BLaER1 (cell line): ENCODE results near the gene SPOP.

Experiments
- H3K27ac ChIP-seq: shearing (Covaris generic); formaldehyde crosslinking; 2 replicates; pipeline ENCODE4 v1.8.1; 2022
- H3K27me3 ChIP-seq: shearing (Covaris generic); formaldehyde crosslinking; 2 replicates; pipeline ENCODE4 v1.8.1; 2022
- H3K36me3 ChIP-seq: shearing (Covaris generic); formaldehyde crosslinking; 2 replicates; pipeline ENCODE4 v1.8.1; 2022
- H3K4me1 ChIP-seq: shearing (Covaris generic); formaldehyde crosslinking; 2 replicates; pipeline ENCODE4 v1.8.1; 2022
- H3K4me2 ChIP-seq: shearing (Covaris generic); formaldehyde crosslinking; 2 replicates; pipeline ENCODE4 v1.8.1; 2022
- H3K4me3 ChIP-seq: shearing (Covaris generic); formaldehyde crosslinking; 2 replicates; pipeline ENCODE4 v1.8.1; 2022
- H3K9ac ChIP-seq: shearing (Covaris generic); formaldehyde crosslinking; 2 replicates; pipeline ENCODE4 v1.8.1; 2022
- H3K9me3 ChIP-seq: shearing (Covaris generic); formaldehyde crosslinking; 2 replicates; pipeline ENCODE4 v1.8.1; 2022
- H4K20me1 ChIP-seq: shearing (Covaris generic); formaldehyde crosslinking; 2 replicates; pipeline ENCODE4 v1.8.1; 2022
- Cebpa-rat ChIP-seq: shearing (Covaris generic); IDR thresholded peaks from 2 replicates; pipeline ENCODE4 v1.8.1; 2022

SPOP gene

DNA sequence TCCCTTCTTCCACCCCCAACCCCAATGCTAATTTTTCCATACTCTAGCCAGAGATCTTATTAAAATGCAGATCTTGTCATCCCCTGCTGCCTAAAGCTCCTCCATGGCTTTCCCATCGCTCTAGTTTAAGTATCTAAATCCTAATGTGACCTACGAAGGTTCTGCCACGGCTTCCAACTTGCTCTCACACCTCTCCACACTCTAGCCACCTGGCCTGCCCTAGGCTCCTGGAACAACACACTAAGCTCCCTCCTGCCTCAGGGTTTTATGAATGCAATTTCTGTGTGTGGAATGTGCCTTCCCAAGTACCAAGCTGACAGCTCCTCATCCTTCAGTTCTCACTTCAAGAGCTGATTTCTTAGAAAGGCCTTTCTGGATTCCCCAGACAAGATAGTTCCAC lies 85.6 kb downstream of the SPOP start:
- Histone ChIP-seq H3K4me2 (no peak overlapping the region), H3K9me3 (no peaks in the 10 kb centered on the region), H3K9ac (no peak overlapping the region), H3K27ac (no peak overlapping the region), H3K27me3 (no peaks in the 10 kb centered on the region), H3K4me3 (no peak overlapping the region), H3K4me1 (no peaks in the 10 kb centered on the region), H4K20me1 (no peaks in the 10 kb centered on the region), H3K36me3 (peaks cover 60% of the 10 kb centered on the region)
- no peak for TF ChIP-seq Cebpa-rat

DNA sequence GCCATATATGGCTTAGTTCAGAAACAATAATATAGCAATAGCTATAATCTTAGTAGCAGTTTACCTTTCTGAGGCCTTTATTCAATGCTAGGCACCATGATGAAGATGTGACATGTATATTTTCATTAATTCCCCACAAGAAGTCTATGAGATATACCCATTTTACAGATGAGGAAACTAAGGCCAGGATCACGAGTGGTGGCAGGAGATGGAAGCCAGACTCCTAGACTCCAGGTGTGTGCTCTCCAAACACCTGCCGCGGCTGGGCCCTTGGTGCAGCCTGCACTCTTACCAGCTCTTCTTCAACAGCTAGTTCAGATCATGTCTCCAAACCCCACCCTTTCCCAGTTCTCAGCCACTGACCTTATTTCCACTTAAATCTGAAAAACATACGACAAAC lies 87.0 kb downstream of the SPOP start:
- Histone ChIP-seq H3K36me3 (peaks cover 46% of the 10 kb centered on the region), H4K20me1 (no peaks in the 10 kb centered on the region), H3K9ac (no peak overlapping the region), H3K4me2 (no peak overlapping the region), H3K4me1 (no peaks in the 10 kb centered on the region), H3K27ac (no peak overlapping the region), H3K9me3 (no peaks in the 10 kb centered on the region), H3K4me3 (no peak overlapping the region), H3K27me3 (no peaks in the 10 kb centered on the region)
- no peak for TF ChIP-seq Cebpa-rat

DNA sequence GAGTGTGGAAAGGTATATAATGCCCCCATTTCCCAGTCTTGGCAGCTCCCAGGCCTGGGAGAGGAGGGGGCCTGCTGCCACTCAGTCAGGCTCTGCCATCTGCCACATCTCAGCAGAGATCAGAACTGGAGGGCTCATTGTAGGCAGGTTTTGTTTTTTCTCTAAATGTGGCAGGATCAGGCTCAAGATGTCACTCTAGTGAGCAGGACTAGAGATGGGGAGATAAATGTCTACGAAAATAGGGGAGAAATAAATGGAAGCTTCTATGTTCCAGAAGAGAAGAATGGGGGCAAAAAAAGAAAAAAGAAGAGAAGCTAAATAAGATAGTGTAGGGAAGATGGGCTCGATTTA lies 88.3 kb downstream of the SPOP start:
- Histone ChIP-seq H3K4me3 (no peak overlapping the region), H3K27ac (no peak overlapping the region), H4K20me1 (no peaks in the 10 kb centered on the region), H3K4me1 (no peaks in the 10 kb centered on the region), H3K4me2 (no peak overlapping the region), H3K36me3 (peaks cover 33% of the 10 kb centered on the region), H3K9ac (no peak overlapping the region), H3K9me3 (no peaks in the 10 kb centered on the region), H3K27me3 (no peaks in the 10 kb centered on the region)
- TF ChIP-seq Cebpa-rat = no peak

DNA sequence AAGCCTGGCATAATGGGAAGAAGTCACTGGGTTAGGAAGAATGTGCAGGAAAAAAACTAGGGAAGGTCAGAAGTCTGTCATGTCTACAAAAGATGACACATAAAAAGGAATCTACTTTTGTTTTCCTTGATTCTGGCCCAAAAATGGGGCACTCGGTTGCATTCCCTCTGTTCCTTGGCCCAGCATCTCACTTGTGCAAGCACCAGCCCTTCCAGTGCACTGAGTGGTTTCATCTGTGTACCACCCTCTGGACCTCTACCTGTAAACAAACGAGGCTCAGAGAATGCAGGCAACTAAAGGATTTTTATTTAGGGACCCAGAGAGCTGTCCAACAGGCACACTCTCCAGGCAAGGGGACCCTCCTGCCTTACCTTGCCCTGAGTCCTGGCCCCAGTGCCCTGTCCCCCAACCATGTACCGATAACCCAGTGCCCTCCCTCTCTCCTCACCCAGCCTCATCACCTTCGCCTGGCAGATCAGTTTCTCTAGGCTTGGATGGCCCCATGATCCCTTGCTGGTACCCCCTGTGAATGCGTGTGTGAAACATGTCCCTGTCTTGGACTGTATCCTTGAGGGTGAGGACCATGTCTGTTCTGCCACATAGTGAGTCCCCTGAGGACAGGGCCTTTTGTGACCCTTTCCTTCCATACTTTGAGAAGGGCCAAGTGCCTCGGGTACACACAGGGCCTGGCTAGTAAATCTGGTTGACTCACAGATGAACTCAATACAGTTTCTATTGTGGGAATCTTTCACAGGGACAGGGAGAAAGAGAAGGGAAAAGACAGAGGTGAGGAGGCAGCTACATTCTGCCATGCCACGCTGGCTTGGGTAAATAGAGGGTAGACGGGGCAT lies 88.9 kb downstream of the SPOP start:
- Histone ChIP-seq H3K9me3 (no peaks in the 10 kb centered on the region), H4K20me1 (no peaks in the 10 kb centered on the region), H3K4me3 (no peak overlapping the region), H3K4me2 (no peak overlapping the region), H3K27ac (no peak overlapping the region), H3K4me1 (no peaks in the 10 kb centered on the region), H3K9ac (no peak overlapping the region), H3K36me3 (peaks cover 27% of the 10 kb centered on the region), H3K27me3 (no peaks in the 10 kb centered on the region)
- TF ChIP-seq Cebpa-rat = no peak

DNA sequence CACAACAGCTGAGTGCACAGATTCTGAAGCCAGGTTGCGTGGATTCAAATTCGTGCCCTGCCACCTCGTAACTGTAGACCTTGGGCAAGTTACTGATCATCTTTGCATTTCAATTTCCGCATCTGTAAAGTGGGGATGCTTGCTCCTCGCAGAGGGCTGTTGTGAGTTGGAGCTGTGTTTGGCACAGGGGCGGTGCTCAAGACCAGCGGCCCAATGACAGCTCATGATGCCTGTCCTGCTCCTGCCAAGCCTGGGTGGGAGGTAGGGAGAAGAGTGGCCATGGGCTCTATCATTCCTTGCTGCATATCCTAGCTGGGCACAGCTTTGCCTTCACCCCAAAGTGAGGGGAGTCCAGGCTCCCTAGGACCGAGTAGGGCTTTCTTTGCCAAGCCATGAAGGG lies 89.6 kb downstream of the SPOP start:
- no peak for TF ChIP-seq Cebpa-rat
- no peak overlapping the region for H3K4me3 ChIP-seq
- no peak overlapping the region for H3K27ac ChIP-seq
- H4K20me1 ChIP-seq = no peaks in the 10 kb centered on the region
- H3K36me3 ChIP-seq = peaks cover 20% of the 10 kb centered on the region
- H3K27me3 ChIP-seq = no peaks in the 10 kb centered on the region
- H3K9ac ChIP-seq = no peak overlapping the region
- no peaks in the 10 kb centered on the region for H3K9me3 ChIP-seq
- no peak overlapping the region for H3K4me2 ChIP-seq
- H3K4me1 ChIP-seq = no peaks in the 10 kb centered on the region

DNA sequence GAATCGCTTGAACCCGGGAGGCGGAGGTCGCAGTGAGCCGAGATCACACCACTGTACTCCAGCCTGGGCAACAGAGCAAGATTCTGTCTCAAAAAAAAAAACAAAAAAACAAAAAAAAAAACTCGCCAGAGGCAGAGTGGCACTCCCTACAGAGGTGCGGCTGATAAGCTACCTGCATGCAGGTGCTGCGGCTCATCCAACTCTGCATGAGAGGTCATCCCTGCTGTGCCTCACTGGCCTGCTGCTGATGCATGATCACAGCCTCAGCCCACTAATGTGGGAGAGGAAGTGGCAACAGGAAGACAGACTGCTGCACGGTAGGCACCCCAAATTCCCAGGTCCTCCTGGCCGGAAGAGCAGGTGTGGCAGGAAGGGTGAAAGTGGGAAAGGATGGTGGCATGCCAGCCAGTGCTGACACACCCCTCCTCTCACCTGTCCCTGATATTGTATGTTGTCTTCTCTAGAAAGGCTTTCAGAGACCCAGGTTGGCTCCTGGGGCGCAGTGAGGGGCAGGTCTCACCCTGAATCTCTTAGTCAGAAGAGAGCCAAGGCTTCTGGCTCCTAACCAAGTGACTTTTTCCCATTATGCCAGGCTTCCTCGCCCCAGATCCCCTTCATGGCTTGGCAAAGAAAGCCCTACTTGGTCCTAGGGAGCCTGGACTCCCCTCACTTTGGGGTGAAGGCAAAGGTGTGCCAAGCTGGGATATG lies 90.4 kb downstream of the SPOP start:
- Histone ChIP-seq H3K27ac (no peak overlapping the region), H4K20me1 (no peaks in the 10 kb centered on the region), H3K9ac (no peak overlapping the region), H3K4me1 (no peaks in the 10 kb centered on the region), H3K4me3 (no peak overlapping the region), H3K9me3 (no peaks in the 10 kb centered on the region), H3K27me3 (no peaks in the 10 kb centered on the region), H3K36me3 (peaks cover 13% of the 10 kb centered on the region), H3K4me2 (no peak overlapping the region)
- TF ChIP-seq Cebpa-rat = no peak

DNA sequence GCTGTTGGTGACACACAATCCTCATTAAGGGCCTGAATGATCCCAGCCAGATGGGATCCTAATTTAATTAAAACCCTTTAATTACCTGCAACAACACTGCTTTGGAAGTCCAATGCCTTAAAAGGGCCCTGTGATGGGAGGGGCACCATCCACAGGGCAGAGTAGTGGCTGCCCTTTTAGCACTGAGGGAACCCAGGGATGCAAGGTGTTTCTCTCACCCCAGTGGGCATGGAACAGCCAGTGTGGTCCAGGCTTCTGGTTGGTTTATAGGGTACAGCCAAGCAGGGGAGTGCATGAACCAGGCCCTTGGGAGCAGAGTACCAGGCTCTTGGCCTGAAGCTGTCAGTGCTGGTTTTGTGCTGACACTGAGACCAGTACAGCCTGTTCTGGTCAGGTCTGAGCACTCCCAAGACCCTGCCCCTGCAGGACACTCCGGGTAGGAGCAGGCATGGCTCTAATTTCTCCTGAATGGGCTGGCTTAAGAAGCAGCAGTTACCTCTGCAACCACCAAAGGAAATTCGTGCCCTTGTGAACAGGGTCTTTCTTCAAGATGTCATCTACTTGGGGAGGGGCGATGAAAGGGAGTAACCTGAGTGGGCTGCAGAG lies 92.4 kb downstream of the SPOP start:
- Histone ChIP-seq H3K9ac (no peak overlapping the region), H3K4me2 (no peak overlapping the region), H3K27me3 (no peaks in the 10 kb centered on the region), H3K27ac (no peak overlapping the region), H3K9me3 (no peaks in the 10 kb centered on the region), H3K36me3 (no peaks in the 10 kb centered on the region), H3K4me1 (no peaks in the 10 kb centered on the region), H4K20me1 (no peaks in the 10 kb centered on the region), H3K4me3 (no peak overlapping the region)
- no peak for TF ChIP-seq Cebpa-rat

DNA sequence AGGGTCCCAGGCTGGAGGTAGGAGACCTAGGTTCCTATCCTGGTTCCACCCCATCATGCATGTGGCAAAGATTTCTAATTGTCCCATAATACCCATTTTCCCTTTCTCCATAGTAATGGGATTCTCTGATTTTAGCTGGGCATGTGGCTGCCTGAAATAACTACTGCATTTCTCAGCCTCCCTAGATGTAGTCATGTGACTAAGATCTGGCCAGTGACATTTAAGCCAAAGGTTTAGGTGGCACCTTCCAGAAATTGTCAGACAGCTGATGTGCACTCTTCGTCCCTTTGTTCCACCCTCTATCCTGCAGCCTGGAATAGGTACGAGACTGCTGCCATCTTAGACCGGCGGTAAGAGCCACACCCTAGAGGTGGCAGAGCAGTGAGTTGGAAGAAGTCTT lies 94.0 kb downstream of the SPOP start:
- H3K9ac ChIP-seq = no peak overlapping the region
- H4K20me1 ChIP-seq = no peaks in the 10 kb centered on the region
- H3K9me3 ChIP-seq = no peaks in the 10 kb centered on the region
- no peaks in the 10 kb centered on the region for H3K36me3 ChIP-seq
- no peak overlapping the region for H3K27ac ChIP-seq
- no peak for TF ChIP-seq Cebpa-rat
- no peaks in the 10 kb centered on the region for H3K4me1 ChIP-seq
- no peak overlapping the region for H3K4me2 ChIP-seq
- peaks cover 2% of the 10 kb centered on the region; the same call in 1 of the 2 replicates for H3K27me3 ChIP-seq
- H3K4me3 ChIP-seq = no peak overlapping the region

DNA sequence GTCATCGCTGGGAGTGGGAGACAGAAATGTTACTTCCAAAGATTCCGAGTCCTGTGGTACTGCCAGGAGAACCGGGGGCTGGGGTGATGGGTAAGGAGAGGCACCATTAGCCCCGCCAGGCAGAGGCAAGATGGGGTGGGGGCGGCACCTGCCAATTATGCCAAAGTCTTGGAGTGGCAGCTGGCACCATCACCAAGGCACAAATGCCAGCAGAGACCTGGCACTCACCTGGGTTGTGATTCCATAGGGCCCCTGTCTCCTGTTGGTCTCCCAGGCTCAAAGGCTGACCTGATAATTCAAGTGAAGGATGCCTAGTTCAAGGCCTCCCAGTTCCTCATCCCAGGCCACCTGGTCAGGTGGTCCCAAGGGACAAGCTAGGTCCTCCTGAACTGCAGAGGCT lies 94.7 kb downstream of the SPOP start:
- Histone ChIP-seq H3K9me3 (no peaks in the 10 kb centered on the region), H3K27me3 (peaks cover 9% of the 10 kb centered on the region), H3K36me3 (no peaks in the 10 kb centered on the region), H3K4me3 (no peak overlapping the region), H3K27ac (no peak overlapping the region), H4K20me1 (no peaks in the 10 kb centered on the region), H3K4me1 (peaks cover 3% of the 10 kb centered on the region; the same call in 1 of the 2 replicates), H3K4me2 (no peak overlapping the region), H3K9ac (no peak overlapping the region)
- TF ChIP-seq Cebpa-rat = no peak

DNA sequence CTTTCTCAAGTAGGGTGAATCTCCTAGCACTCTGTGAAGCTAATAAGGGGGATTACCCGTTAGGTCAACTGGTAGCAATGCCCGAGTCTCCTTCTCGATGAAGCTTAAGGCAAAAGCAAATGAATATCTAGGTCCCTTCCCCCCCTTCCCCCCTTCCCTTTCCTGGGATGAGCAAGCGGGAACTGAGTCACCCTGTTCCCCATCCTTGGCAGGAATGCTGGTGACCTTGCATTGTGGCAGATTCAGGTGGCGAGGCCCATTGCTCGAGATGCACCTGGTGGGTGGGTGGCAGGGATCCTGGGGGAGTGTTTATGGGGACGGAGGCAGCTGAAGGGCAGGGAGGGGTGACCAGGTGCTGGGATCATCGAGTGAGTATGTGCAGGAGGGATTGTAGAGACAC lies 95.1 kb downstream of the SPOP start:
- H3K9ac ChIP-seq = no peak overlapping the region
- no peak overlapping the region for H3K4me2 ChIP-seq
- no peak overlapping the region for H3K4me3 ChIP-seq
- no peak overlapping the region for H3K27ac ChIP-seq
- H3K36me3 ChIP-seq = no peaks in the 10 kb centered on the region
- H3K9me3 ChIP-seq = no peaks in the 10 kb centered on the region
- peaks cover 7% of the 10 kb centered on the region; the same call in 1 of the 2 replicates for H3K4me1 ChIP-seq
- no peak for TF ChIP-seq Cebpa-rat
- H4K20me1 ChIP-seq = peaks cover under 1% of the 10 kb centered on the region; the same call in 1 of the 2 replicates
- H3K27me3 ChIP-seq = peaks cover 13% of the 10 kb centered on the region
